Hypothalamus (tissue), 51 donors: ENCODE data around the gene LOC128125822.

Source experiments
- DNase-seq, 51 donors: peaks; one replicate each; lab custom pipeline; 2025; lab: John Stamatoyannopoulos, UW

LOC128125822 gene

GRCh38 chr6:63554782-63555181 is 17.5 kb upstream of the LOC128125822 start:
- DNase-seq, result no peak

DNA sequence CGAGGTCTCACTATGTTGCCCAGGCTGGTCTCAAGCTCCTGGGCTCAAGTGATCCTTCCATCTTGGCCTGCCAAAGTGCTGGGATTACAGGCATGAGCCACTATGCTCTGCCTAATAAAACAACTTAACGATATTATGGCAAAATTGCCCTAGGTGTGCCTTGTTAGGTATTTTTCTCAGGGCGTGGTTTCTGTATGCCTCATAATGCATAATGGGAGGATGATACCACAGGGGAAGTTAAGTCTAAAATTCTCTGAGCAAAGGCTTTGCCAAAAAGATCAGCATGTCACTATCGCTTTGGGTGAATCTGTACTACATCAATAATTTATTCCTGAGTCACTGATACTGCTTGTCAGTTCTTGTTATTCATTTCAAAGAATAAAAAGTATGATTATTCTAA is 15.9 kb upstream of the LOC128125822 start:
- DNase-seq, result no peak

- DNase-seq, result no peak
Measured at GRCh38 chr6:63558278-63558677, 14.0 kb upstream of the LOC128125822 start.

DNA sequence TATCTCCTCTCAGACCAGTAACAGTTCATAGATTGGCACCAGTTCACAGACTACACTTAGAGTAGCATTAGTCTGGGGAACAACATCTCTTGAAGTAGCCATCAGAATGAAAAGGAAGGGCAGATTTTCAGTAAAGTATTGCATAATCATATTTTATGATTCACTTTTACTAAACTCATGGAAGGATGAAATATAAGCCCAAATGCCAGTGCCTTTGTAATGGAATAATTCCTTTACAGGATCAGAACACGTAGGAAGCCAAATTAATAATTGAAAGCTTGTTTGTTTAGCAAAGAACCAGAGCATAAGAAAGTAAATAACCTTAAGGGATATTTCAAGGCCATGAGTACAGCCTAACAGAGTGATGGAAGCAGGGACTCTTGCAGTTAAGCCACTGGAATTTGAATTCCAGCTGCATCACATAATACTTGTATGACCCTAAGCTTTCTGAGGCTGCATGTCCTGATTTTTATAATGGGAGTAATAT is 11.4 kb upstream of the LOC128125822 start:
- no peak for DNase-seq

- DNase-seq, result no peak
Measured at GRCh38 chr6:63561288-63561687, 11.0 kb upstream of the LOC128125822 start.

- DNase-seq, result no peak
Measured at GRCh38 chr6:63563235-63563634, 9.0 kb upstream of the LOC128125822 start.

DNA sequence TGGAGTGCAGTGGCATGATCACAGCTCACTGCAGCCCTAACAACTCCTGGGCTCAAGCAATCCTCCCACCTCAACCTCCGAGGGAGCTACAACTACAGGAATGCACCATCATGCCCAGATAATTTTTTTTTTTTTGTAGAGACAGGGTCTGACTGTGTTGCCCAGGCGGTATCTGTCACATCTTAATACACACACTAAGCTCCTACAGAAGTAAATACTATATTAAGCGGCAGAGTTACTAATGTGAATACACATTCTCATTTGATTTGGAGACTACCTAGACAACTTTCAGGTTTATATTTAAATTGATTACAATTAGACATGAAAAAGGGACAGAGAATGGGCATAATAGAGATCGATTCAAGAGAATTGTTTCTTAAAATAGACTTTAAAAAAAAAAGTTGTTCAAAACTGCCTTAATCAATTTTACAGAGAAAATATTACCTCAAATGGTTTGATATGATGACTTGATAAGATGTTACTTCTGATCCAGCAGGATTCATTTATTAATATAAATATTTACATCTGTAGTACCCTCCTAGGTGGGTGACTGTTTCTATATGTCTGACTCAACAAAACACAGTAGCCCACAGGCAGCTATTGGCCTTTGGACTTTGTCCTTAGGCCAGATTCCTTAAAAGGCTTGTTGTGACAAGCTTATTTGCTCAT is 7.1 kb upstream of the LOC128125822 start:
- DNase-seq, result no peak

DNA sequence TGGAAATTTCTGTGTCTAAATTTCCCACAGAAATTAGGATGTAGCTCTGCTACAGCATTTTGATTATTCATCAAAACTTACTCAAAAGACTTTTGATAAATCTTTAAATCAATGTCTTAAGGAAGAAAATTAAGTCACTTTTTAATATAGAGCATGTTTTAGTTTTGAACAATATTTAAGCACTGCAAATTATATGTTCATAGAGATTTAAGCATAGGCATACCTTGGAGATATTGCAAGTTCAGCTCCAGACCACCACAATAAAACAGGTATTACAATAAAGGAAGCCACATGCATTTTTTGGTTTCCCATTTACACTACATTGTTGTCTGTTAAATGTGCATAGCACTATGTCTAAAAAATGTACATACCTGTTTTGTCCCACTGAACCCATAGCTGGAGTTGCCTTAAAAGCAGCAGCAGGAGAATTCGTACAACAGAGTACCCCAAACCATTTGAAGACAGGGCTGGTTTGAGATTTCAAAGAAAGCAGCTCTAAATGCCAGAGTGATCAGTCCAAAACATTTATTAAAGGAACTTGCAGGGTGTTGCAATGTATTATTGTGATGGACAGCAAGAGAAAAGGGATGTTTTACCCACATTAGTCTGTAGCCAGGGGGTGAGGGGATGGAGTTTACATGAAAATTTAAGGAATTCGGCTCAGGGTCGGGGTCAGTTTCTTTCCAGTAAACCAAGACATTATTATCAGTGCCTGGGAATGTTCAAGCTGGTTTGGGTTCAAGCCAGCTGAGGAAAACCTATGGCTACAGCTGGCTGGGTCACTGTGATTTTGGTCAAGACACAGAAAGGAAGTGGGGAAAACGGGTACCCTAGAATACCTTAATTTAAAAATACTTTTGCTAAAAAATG is 6.3 kb upstream of the LOC128125822 start:
- no peak for DNase-seq

GRCh38 chr6:63567966-63568365 is 4.3 kb upstream of the LOC128125822 start:
- no peak for DNase-seq

- DNase-seq, result peak in 22 of 51 donors; percentile 17 to 64 (median 52)
Measured at GRCh38 chr6:63571361-63572043, 778 bp upstream of the LOC128125822 start.

DNA sequence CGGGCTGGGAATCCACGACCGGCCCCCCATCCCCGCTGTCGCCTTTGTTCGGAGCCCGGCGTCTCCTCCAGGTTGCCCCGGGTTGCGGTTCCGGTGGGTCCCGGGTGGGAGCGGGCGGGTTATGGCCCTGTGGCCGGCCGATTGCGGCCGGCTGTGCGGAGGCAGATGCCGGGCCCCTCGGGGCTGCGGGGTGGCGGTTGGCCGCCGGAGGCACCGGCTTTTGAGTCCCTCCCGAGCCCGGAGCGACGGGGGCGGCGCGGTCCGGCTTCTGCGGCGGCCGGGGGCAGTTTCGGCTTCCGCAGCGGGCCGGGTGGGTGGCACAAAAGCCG is 431 bp downstream of the LOC128125822 start:
- DNase-seq, result peak in 6 of 51 donors; percentile 39 to 61 (median 48)

DNA sequence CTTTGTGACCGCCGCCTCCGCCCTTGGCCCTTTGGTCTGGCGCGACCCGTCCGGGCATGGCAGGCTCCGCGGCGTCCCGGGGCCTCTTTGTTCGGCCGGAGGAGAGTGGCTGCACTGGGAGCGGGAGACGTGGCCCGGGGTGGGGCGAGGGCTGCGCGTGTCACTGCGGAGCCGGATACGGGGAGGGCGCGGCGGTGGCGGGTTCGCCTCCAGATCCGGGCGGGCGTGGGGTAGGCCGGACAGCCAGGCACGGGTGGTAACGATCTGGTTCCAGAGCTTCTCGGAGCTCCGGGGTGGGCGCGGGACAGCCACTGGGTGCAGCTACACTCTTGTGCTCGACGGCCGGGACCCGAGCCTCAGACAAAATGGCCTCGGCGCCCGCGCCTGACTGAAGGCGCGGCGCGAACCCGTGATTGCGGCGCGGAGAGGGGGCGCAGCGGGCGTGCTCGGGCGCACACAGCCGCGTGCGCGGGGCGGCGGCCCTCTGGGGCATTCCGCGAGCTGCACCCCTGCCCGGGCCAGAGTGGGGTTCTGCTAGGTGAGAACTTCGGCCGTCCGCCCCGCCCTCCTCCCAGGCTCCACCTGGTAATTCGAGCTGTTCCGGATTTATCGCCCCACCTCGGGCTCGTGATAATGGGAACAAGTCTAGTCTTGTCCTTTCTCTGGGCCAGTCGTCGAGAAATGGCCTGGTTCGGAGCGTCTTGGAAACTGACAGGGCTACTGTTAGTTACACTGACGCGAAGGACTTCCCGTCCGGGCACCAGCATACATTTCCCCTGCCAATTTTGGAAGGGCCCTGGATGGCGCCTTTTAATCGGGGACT is 1.0 kb downstream of the LOC128125822 start:
- DNase-seq, result peak; percentile 21 to 84 (median 60)

DNA sequence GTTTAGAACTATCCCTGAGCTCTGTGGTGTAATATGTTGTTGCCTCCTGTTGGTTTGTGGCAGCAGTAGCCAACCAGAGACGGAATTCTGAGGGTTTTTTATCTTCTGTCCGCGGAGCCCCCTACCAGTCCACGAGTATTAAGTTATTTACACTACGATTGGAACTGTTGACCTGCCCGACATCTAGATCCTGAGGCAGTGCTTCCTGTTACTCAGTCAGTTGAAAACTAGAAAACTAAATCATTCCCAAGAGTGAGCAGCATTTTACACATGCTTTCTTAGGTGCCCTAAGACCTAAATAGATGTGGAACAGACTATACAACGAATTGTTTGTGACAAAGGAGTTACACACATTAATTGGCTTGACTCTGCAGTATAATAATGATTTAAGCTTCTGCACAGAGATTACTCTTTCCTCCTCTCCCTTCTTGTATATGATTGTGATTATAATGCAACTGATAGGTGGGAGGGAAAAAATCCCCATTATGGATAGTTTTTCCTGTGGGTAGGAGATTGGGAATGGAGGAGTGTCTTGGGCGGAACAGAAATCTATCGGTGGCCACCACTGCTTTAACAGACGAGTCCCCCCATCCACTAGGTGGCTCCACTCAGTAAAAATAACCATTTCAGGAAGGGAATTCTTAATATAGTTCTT is 1.7 kb downstream of the LOC128125822 start:
- DNase-seq, result peak in 2 of 51 donors; percentile 3 to 37

DNA sequence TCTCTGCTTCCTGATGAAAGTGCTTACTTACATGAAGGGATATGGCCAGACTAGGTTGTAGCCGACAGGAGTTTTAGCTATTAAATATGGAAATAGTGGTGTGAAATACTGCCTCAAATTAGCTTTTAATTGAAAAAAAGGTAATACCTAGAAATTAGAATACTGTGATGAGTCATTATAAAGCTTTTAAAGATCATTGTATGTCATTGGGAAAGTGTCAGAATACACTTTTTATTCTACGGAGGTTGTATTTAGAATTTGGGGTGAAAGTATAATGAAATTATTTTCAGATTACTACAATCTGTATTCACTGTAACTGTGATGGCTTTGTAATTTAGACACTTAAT is 2.2 kb downstream of the LOC128125822 start:
- no peak for DNase-seq

- DNase-seq, result no peak
Measured at GRCh38 chr6:63576147-63576772, 4.0 kb downstream of the LOC128125822 start.

DNA sequence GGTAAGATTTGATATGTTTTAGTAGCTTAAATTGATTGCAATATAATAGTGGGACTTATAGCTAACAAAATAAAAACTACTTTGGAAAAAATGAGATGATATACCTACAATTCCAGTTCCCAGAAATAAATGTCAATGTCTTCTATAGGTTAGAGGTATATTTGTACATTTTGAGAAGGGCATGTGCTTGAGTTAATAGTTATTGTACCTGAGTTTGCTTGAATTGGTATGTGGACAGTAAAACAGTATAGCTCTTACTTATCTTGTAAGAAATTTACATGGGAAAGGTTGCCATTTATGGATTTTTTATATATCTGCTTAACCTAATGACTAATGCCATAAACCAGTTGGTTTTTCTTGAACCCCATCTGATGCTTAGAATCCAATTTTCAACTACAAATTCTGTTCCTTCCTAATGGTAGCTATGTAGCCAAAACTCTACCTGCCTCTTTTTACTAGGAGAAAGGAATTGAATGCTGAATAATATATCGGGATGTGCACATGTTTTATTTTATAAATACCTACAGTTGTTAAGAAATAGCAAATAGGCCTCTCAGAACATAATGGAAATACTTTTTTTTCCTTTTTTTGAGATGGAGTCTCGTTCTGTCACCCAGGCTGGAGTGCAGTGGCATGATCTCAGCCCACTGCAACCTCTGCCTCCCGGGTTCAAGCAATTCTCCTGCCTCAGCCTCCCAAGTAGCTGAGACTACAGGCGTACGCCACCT is 4.9 kb downstream of the LOC128125822 start:
- DNase-seq, result no peak

- DNase-seq, result no peak
Measured at GRCh38 chr6:63578757-63579156, 6.5 kb downstream of the LOC128125822 start.

GRCh38 chr6:63579937-63580703 is 7.8 kb downstream of the LOC128125822 start:
- no peak for DNase-seq
